ENCODE measurements around the gene CFAP53.

CFAP53 gene

DNA sequence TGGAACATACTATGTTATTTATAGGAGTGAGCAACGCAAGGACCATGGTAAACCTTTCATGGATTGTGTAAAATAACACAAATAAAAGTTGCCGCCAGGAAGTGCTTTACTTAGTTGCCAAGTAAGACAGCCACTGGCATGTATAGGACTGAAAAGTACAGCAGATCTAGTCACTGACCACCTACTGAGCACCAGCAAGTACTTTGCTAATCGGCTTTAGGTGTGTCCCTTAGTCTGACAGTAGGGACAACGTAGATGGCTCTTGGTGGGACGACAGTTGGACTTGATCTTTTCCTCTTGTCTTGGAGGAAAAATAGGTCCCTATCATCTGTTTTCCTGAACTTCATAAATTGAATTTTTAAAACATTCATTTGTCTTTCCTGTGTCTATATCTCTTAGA, 34.8 kb upstream of the CFAP53 start:
- no peaks in the 10 kb centered on the region for H3K4me1 Mint-ChIP-seq
- TF ChIP-seq, protein P1, sequence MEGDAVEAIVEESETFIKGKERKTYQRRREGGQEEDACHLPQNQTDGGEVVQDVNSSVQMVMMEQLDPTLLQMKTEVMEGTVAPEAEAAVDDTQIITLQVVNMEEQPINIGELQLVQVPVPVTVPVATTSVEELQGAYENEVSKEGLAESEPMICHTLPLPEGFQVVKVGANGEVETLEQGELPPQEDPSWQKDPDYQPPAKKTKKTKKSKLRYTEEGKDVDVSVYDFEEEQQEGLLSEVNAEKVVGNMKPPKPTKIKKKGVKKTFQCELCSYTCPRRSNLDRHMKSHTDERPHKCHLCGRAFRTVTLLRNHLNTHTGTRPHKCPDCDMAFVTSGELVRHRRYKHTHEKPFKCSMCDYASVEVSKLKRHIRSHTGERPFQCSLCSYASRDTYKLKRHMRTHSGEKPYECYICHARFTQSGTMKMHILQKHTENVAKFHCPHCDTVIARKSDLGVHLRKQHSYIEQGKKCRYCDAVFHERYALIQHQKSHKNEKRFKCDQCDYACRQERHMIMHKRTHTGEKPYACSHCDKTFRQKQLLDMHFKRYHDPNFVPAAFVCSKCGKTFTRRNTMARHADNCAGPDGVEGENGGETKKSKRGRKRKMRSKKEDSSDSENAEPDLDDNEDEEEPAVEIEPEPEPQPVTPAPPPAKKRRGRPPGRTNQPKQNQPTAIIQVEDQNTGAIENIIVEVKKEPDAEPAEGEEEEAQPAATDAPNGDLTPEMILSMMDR (IDR thresholded peaks at IDR 0.05; ENCODE audit: unreplicated experiment in 3 of 3): no peak
- H3K4me3 Mint-ChIP-seq: no peak overlapping the region
- H3K27ac Mint-ChIP-seq: no peak overlapping the region
- H3K9me3 Mint-ChIP-seq: peaks cover 6% of the 10 kb centered on the region
- peaks cover 4% of the 10 kb centered on the region for H3K27me3 Mint-ChIP-seq (ENCODE audit: low read depth)
- H3K36me3 Mint-ChIP-seq (ENCODE audit: low read depth): no peaks in the 10 kb centered on the region

- Mint-ChIP-seq H3K4me1 (no peaks in the 10 kb centered on the region), H3K4me3 (peak overlapping the region in 1 of 3 experiments; percentile 9), H3K9me3 (no peaks in the 10 kb centered on the region), H3K36me3 (ENCODE audit: low read depth) (no peaks in the 10 kb centered on the region), H3K27ac (no peak overlapping the region), H3K27me3 (ENCODE audit: low read depth) (peaks cover 8% of the 10 kb centered on the region)
- TF ChIP-seq, protein P1 (IDR thresholded peaks at IDR 0.05; ENCODE audit: unreplicated experiment in 3 of 3): no peak
Measured at GRCh38 chr18:50299626-50300388, 33.5 kb upstream of the CFAP53 start.

DNA sequence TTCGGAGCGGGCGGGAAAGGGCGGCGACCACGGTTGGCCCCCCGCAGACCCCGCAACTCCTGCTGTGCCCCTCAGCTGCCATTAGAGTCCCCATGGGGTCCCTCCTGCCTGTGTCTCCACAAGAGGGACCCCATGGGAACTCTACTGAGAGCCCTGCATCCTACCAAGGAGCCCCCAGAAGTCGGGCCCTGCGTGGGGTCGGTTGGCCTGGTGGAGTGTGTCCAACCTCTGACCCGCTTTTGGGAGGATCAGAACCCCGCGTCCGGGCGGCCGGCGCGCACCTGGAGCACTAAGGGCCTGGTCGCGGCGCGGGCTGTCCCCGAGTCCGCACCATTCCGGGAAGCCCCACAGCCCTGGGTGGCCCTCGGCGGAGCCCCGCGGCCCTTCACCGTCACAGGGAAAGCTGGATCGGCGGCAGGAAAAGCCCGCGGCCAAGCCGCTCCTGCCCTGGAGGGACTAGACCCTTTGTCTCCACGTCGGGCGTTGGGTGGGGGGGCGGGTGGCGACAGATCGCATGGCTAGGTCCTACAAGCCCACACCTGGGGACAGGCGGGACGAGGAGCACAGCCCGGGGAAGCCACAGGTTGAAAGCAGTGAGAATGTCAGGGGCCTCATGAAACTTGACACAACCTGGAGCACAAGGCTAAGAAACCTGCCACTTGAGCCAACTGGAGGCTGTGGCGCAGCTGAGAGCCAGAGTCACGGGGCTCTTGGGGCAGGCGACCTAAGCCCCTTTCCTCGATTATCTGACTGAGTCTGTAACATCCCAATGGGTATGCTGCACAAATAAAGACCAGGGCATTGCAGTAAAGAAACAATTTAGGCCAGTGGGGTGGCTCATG, 32.4 kb upstream of the CFAP53 start:
- no peaks in the 10 kb centered on the region for H3K4me1 Mint-ChIP-seq
- TF ChIP-seq, protein P1 (IDR thresholded peaks at IDR 0.05; ENCODE audit: unreplicated experiment in 3 of 3): no peak
- H3K9me3 Mint-ChIP-seq: no peaks in the 10 kb centered on the region
- no peak overlapping the region for H3K4me3 Mint-ChIP-seq
- H3K27me3 Mint-ChIP-seq (ENCODE audit: low read depth): peaks cover 8% of the 10 kb centered on the region
- H3K27ac Mint-ChIP-seq: no peak overlapping the region
- H3K36me3 Mint-ChIP-seq (ENCODE audit: low read depth): no peaks in the 10 kb centered on the region

- peaks cover 6% of the 10 kb centered on the region for H3K27me3 Mint-ChIP-seq (ENCODE audit: low read depth)
- H3K4me1 Mint-ChIP-seq: no peaks in the 10 kb centered on the region
- H3K36me3 Mint-ChIP-seq (ENCODE audit: low read depth): no peaks in the 10 kb centered on the region
- TF ChIP-seq, protein P1 (IDR thresholded peaks at IDR 0.05; ENCODE audit: unreplicated experiment in 3 of 3): no peak
- no peaks in the 10 kb centered on the region for H3K9me3 Mint-ChIP-seq
- no peak overlapping the region for H3K27ac Mint-ChIP-seq
- H3K4me3 Mint-ChIP-seq: peak overlapping the region; percentile 77 to 79 (median 78)
Measured at GRCh38 chr18:50297621-50298442, 31.5 kb upstream of the CFAP53 start.

DNA sequence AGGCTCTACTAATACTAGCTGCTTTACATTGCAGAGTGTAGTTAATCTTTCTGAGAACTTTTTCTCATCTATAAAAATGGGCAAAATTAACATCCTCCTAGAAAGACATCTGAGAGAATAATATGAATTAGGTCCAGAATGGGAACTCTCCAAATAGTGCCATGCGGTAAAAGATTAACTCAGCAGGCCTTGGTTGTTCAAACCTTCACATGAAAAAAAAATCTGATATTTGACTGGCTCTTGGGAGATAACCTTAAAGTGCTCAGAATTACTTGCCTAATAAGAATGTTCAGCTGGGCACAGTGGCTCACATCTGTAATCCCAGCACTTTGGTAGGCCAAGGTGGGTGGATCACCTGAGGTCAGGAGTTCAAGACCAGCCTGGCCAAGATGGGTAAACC, 26.7 kb upstream of the CFAP53 start:
- TF ChIP-seq, protein P1 (IDR thresholded peaks at IDR 0.05; ENCODE audit: unreplicated experiment in 3 of 3): no peak
- Mint-ChIP-seq H3K4me3 (no peak overlapping the region), H3K27ac (no peak overlapping the region), H3K27me3 (ENCODE audit: low read depth) (peaks cover 4% of the 10 kb centered on the region), H3K9me3 (no peaks in the 10 kb centered on the region), H3K4me1 (no peaks in the 10 kb centered on the region), H3K36me3 (ENCODE audit: low read depth) (no peaks in the 10 kb centered on the region)
